Keratinocyte (primary cell): Measurements from ENCODE around the gene FAM3A. TPM values are rescaled to one million over a fixed set of nuclear protein-coding genes. Genes with fewer than 3 reads are reported as not detected.

Experiments
- DNase-seq: peaks from one replicate; pipeline ENCODE4 v3.0.0-alpha.2; 2011; ENCODE audit warnings: low read depth, missing footprints, low spot score
- FAIRE-seq: peaks from 2 replicates; lab custom pipeline; 2011; peaks lifted over from hg19 to GRCh38; lab: Jason Lieb, UNC
- H2AFZ ChIP-seq: 2 replicates; pipeline ENCODE4 v1.6.0; 2012; ENCODE audit warnings: low read length, control low read depth, inconsistent platforms; ENCODE audit not compliant: control insufficient read depth
- H3K27ac ChIP-seq: 2 replicates; pipeline ENCODE4 v1.5.1; 2011; ENCODE audit warnings: low read length; ENCODE audit not compliant: control insufficient read depth, insufficient read depth
- H3K27me3 ChIP-seq: 3 replicates; pipeline ENCODE4 v1.6.0; 2011; ENCODE audit warnings: low read length; ENCODE audit not compliant: control insufficient read depth, insufficient read depth; ENCODE audit errors: extremely low read depth
- H3K36me3 ChIP-seq, 2 experiments: 2 replicates in 1 of 2; 3 replicates in 1 of 2; pipeline ENCODE4 v1.5.1; 2011; ENCODE audit warnings: low read length in 2 of 2, mild to moderate bottlenecking in 1 of 2; ENCODE audit not compliant: control insufficient read depth in 2 of 2, insufficient read depth in 2 of 2; ENCODE audit errors: extremely low read depth in 1 of 2
- H3K4me1 ChIP-seq: 3 replicates; pipeline ENCODE4 v1.5.1; 2011; ENCODE audit warnings: low read length; ENCODE audit not compliant: control insufficient read depth, insufficient read depth; ENCODE audit errors: extremely low read depth
- H3K4me2 ChIP-seq: 3 replicates; pipeline ENCODE4 v1.6.0; 2011; ENCODE audit warnings: low read depth, low read length; ENCODE audit not compliant: control insufficient read depth, insufficient read depth; ENCODE audit errors: extremely low read depth
- H3K4me3 ChIP-seq, 3 experiments: fragments of 200-600 bp in 1 of 3; sonication (generic) in 1 of 3; 2 replicates in 2 of 3; 3 replicates in 1 of 3; pipeline ENCODE4 v1.5.1; 2011 to 2016; ENCODE audit warnings: low read length in 3 of 3, mild to moderate bottlenecking in 3 of 3, control low read depth in 2 of 3, inconsistent platforms in 1 of 3, low read depth in 1 of 3, mixed read lengths in 1 of 3, mixed run types in 1 of 3, moderate library complexity in 1 of 3; ENCODE audit not compliant: control insufficient read depth in 2 of 3, insufficient read depth in 2 of 3; ENCODE audit errors: extremely low read depth in 1 of 3
- H3K79me2 ChIP-seq: 2 replicates; pipeline ENCODE4 v1.6.0; 2012; ENCODE audit warnings: low read length; ENCODE audit not compliant: control insufficient read depth, insufficient read depth
- H3K9ac ChIP-seq: 3 replicates; pipeline ENCODE4 v1.6.0; 2011; ENCODE audit warnings: low read length; ENCODE audit not compliant: control insufficient read depth, insufficient read depth; ENCODE audit errors: extremely low read depth
- H3K9me1 ChIP-seq: 3 replicates; pipeline ENCODE4 v1.6.0; 2011; ENCODE audit warnings: low read length; ENCODE audit not compliant: control insufficient read depth, insufficient read depth; ENCODE audit errors: extremely low read depth
- H3K9me3 ChIP-seq: 2 replicates; pipeline ENCODE4 v1.5.1; 2012; ENCODE audit warnings: low read depth, low read length; ENCODE audit not compliant: control insufficient read depth
- H4K20me1 ChIP-seq: 3 replicates; pipeline ENCODE4 v1.6.0; 2011; ENCODE audit warnings: low read length; ENCODE audit not compliant: control insufficient read depth, insufficient read depth; ENCODE audit errors: extremely low read depth
- CTCF ChIP-seq, 3 experiments: IDR thresholded peaks in 1 of 3; conservative IDR thresholded peaks in 1 of 3; optimal IDR thresholded peaks in 1 of 3; 2 replicates in 2 of 3; 3 replicates in 1 of 3; pipeline versions ENCODE3 to v1.5.1; 2011; ENCODE audit warnings: low read length in 3 of 3, mild to moderate bottlenecking in 3 of 3, moderate library complexity in 2 of 3, control low read depth in 1 of 3, inconsistent platforms in 1 of 3; ENCODE audit not compliant: insufficient read depth in 2 of 3; ENCODE audit errors: extremely low read depth in 1 of 3
- EZH2 ChIP-seq: IDR thresholded peaks from one replicate; pipeline ENCODE4 v1.6.1; 2012; ENCODE audit warnings: inconsistent platforms, mild to moderate bottlenecking, low read length, moderate library complexity
- dilution Hi-C: fragments of 300-500 bp; cut with MboI; formaldehyde crosslinking; loops from one replicate; pipeline ENCODE4 v1.7.0; 2020; ENCODE audit warnings: low sequenced_read_pairs; ENCODE audit not compliant: extremely low pct_ligation_motif_present
- polyA plus RNA-seq, 5 experiments: library from polyadenylated mRNA; depleted of rRNA in 3 of 5; stranded (reverse) in 3 of 5; stranded (forward) in 1 of 5; unstranded in 1 of 5; fragments of >200 nt; gene quantifications; 1 replicate in 1 of 5; 2 replicates in 3 of 5; 3 replicates in 1 of 5; pipeline versions ENCODE4 v1.2.1 to v1.2.3, GENCODE V29; 2011 to 2012; ENCODE audit warnings: missing spikeins in 2 of 5, low read depth in 1 of 5, low replicate concordance in 1 of 5
- small RNA-seq, 3 experiments: library from RNA; depleted of rRNA; stranded (forward); fragments of <200 nt; gene quantifications; one replicate each; pipeline ENCODE3, GENCODE V24; 2012; ENCODE audit warnings: low read depth in 3 of 3, low replicate concordance in 1 of 3; ENCODE audit not compliant: insufficient read length in 3 of 3

Gene FAM3A
- polyA plus RNA-seq, 1 donor (not counting 4 experiments of a cell fraction or from before 2014, with no cell fraction given), result 15.8 TPM

GRCh38 chrX:154457491-154458115 is 58.4 kb downstream of the FAM3A start:
- H3K9ac ChIP-seq, result no peak overlapping the region
- no peak overlapping the region for H2AFZ ChIP-seq
- peaks cover 8% of the 10 kb centered on the region for H3K79me2 ChIP-seq
- dilution Hi-C loops, result no loop called here
- DNase-seq, result peak; percentile 9
- no peaks in the 10 kb centered on the region for H3K9me1 ChIP-seq
- peaks cover 0 to 3% of the 10 kb centered on the region in 2 experiments for H3K36me3 ChIP-seq
- no peak for FAIRE-seq
- peaks cover 4% of the 10 kb centered on the region for H3K4me1 ChIP-seq
- no peaks in the 10 kb centered on the region for H3K27me3 ChIP-seq
- H4K20me1 ChIP-seq, result no peaks in the 10 kb centered on the region
- H3K4me2 ChIP-seq, result peak overlapping the region; percentile 32
- H3K27ac ChIP-seq, result no peak overlapping the region
- TF ChIP-seq CTCF (optimal IDR thresholded peaks at IDR 0.05 in 1 of 3, IDR thresholded peaks at IDR 0.05 in 1 of 3, conservative IDR thresholded peaks at IDR 0.05 in 1 of 3; ENCODE audit: extremely low read depth in 1 of 3, insufficient read depth in 2 of 3, low read length in 3 of 3) (no peak), EZH2 (no peak)
- peak overlapping the region in 2 of 3 experiments; percentile 19 to 20 for H3K4me3 ChIP-seq
- no peaks in the 10 kb centered on the region for H3K9me3 ChIP-seq

Small RNA genes lying within 50 kb of the gene (small RNA-seq; reads per million reads assigned to genes)
- 0 reads per million in 3 experiments for gene RN7SL697P

Other genes starting within 250 kb of the FAM3A start
- not detected in 3 replicates for gene TEX28, start 221.1 kb downstream of the FAM3A start, polyA plus RNA-seq
- not detected in 3 replicates for gene TKTL1, start 220.4 kb downstream of the FAM3A start, polyA plus RNA-seq
- 245 to 536 TPM (median 343 TPM) in 3 replicates for gene FLNA, start 141.6 kb downstream of the FAM3A start, polyA plus RNA-seq
- gene EMD, start 136.9 kb downstream of the FAM3A start, polyA plus RNA-seq, result 32.7 to 65.5 TPM (median 36.9 TPM) in 3 replicates
- gene RPL10, start 117.9 kb downstream of the FAM3A start, polyA plus RNA-seq, result 2,926 to 3,552 TPM (median 3,414 TPM) in 3 replicates
- gene DNASE1L1, start 107.0 kb downstream of the FAM3A start, polyA plus RNA-seq, result 16.7 to 37.6 TPM (median 17.1 TPM) in 3 replicates
- 16.3 to 20.6 TPM (median 19.9 TPM) in 3 replicates for gene TAFAZZIN, start 104.7 kb downstream of the FAM3A start, polyA plus RNA-seq
- gene ATP6AP1, start 87.6 kb downstream of the FAM3A start, polyA plus RNA-seq, result 42.4 to 85.5 TPM (median 74.1 TPM) in 3 replicates
- gene GDI1, start 79.1 kb downstream of the FAM3A start, polyA plus RNA-seq, result 61.8 to 96.4 TPM (median 75.3 TPM) in 3 replicates
- gene FAM50A, start 72.1 kb downstream of the FAM3A start, polyA plus RNA-seq, result 34.0 to 40.0 TPM (median 35.7 TPM) in 3 replicates
- gene PLXNA3, start 58.0 kb downstream of the FAM3A start, polyA plus RNA-seq, result 7.6 to 14.2 TPM (median 13.0 TPM) in 3 replicates
- gene LAGE3, start 37.0 kb downstream of the FAM3A start, polyA plus RNA-seq, result 6.3 to 11.4 TPM (median 9.3 TPM) in 3 replicates
- gene UBL4A, start 29.6 kb downstream of the FAM3A start, polyA plus RNA-seq, result 15.2 to 26.7 TPM (median 20.4 TPM) in 3 replicates
- 8.1 to 15.9 TPM (median 15.0 TPM) in 3 replicates for gene SLC10A3, start 25.6 kb downstream of the FAM3A start, polyA plus RNA-seq
- gene G6PD, start 30.6 kb upstream of the FAM3A start, polyA plus RNA-seq, result 26.8 to 71.9 TPM (median 41.6 TPM) in 3 replicates
- 15.1 to 19.9 TPM (median 16.5 TPM) in 3 replicates for gene IKBKG, start 31.4 kb upstream of the FAM3A start, polyA plus RNA-seq
- gene CTAG1A, start 68.9 kb upstream of the FAM3A start, polyA plus RNA-seq, result not detected in 3 replicates
- gene CTAG1B, start 103.0 kb upstream of the FAM3A start, polyA plus RNA-seq, result not detected in 3 replicates
- not detected in 3 replicates for gene CTAG2, start 137.3 kb upstream of the FAM3A start, polyA plus RNA-seq
- 0.10 to 0.33 TPM (median 0.18 TPM) in 3 replicates for gene GAB3, start 234.8 kb upstream of the FAM3A start, polyA plus RNA-seq
- 42.3 to 98.6 TPM (median 80.7 TPM) in 3 replicates for gene DKC1, start 246.6 kb upstream of the FAM3A start, polyA plus RNA-seq